Stimulated activated CD8-positive, alpha-beta memory T cell treated with anti-CD3 and anti-CD28 coated beads, Interleukin-15, amount 100 ng/mL, for 4 hours (primary cell): Measurements from ENCODE around the gene RPUSD4.
"Not testable (repeated sequence)": the region's sequence is repeated elsewhere in the genome, so short reads cannot be mapped to it uniquely, and the experiment has no call there.

Source experiments
- DNase-seq, 2 donors: peaks; one replicate each; pipeline ENCODE4 v3.0.0-alpha.2; 2020; ENCODE audit warnings: low read depth in 2 of 2

The RPUSD4 gene, protein sequence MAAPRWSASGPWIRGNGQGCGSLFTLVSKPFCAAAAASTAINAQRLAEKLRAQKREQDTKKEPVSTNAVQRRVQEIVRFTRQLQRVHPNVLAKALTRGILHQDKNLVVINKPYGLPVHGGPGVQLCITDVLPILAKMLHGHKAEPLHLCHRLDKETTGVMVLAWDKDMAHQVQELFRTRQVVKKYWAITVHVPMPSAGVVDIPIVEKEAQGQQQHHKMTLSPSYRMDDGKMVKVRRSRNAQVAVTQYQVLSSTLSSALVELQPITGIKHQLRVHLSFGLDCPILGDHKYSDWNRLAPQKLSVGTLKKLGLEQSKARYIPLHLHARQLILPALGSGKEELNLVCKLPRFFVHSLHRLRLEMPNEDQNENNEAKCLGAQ

DNA sequence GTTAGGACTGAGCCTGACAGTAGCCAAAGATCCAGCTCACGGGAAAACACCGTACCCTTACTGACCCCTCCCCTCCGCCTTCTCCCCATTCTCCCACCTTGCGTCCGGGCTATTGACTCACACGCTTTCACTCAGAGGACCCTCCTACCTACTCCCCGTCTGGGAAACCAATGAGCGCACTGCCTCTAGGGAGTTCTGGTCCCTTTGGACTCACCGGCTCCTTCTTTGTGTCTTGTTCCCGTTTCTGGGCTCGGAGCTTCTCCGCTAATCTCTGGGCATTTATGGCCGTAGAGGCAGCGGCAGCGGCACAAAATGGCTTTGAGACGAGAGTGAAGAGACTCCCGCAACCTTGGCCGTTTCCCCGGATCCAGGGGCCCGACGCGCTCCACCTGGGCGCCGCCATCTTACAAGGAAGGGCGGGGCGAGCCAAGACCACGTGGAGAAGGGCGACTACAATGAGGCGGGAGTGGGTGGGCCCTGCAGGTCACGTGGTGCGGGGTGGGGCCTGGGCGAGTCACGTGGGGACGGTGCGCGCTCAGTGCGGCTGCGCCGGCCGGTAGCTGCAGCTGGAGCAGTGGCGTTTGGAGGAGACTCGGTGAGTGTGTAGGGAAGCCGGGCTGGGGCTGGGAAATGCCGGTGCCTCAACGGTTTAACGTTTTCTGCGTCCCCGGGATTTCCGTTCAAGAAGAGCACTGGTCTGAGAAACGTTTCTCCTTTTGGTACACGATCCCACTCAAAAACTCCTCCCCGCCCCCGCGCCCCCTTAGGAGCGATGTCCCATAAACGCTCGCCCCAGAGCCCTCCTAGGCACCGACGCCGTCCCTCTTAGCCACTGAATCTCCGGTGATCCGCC, at the start of gene RPUSD4, which contains the start of gene FAM118B:
RPUSD4 (minus strand) TSS at position 415 of the 853 bp plus-strand sequence; CDS start at position 403, 12 bp downstream.
FAM118B (plus strand) TSS at position 547 of the 853 bp plus-strand sequence. CDS start 23,220 bp downstream, outside the sequence.
- peak; percentile 96 to 97 for DNase-seq

DNA sequence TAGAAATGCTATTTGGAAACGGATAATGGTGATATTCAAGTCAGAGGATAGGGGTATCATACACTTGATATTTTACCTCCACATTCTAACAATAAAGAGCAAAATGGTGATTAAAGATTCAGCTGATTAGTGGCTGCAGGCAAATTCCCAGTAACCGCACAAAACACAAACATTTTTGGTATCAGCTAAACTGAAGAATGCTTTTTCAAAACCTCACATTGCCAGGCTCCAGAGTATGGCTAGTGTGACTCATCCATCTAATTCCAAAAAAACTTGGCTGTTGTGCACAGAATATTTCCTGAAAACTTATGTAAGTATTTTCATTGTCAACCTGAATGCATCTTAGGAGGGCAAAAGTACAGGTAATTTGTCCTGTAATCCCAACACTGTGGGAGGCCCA, 46.3 kb upstream of the RPUSD4 start:
- DNase-seq = no peak

DNA sequence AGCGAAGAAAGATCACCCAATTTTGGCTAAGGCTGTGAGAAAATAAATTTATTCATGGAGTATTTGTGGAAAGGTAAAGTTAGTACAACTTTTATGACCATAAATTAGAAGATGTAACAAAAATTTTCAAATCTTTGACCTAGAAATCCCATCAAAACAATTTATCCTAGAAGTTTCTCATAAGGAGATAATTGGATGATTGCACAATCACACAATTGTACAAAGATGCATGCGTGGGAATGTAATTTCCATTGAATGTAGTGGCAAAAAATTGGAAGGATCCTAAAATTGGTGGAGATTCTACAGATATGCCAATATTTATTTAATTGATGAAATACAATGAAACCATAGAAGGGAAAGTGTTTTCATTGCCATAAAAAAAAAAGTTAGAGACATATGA, 45.7 kb upstream of the RPUSD4 start:
- no peak for DNase-seq

DNA sequence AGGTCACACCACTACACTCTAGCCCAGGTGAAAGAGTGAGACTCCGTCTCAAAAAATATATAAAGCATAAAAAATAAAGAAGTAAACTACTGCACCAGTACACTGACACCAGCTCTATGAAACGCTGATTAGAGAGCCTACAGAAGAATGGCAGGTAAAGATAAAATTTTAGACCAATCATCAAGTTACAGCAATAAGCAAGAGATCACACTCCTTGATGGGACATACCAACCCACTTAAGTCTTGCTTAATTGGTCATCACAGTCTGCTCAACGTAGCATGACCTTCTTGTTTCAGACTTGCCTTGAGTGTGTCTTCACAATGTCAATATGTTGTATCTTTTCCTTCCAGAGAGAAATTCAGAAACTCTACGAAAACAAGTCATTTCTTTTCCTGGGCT, 44.8 kb upstream of the RPUSD4 start:
- DNase-seq = no peak

DNA sequence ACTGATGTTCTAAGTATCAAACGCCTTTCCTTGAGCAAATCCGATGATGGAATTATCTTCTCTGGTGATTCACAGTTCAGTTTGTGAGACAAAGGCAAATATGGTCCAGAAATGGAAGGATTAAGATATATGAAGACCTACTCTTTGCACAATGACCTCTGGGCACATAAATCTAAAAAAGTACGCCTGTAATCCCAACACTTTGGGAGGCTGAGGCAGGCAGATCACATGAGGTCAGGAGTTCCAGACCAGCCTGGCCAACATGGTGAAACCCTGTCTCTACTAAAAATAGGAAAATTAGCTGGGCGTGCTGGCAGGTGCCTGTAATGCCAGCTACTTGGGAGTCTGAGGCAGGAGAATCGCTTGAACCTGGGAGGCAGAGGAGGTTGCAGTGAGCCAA, 44.1 kb upstream of the RPUSD4 start:
- not testable (repeated sequence) for DNase-seq

DNA sequence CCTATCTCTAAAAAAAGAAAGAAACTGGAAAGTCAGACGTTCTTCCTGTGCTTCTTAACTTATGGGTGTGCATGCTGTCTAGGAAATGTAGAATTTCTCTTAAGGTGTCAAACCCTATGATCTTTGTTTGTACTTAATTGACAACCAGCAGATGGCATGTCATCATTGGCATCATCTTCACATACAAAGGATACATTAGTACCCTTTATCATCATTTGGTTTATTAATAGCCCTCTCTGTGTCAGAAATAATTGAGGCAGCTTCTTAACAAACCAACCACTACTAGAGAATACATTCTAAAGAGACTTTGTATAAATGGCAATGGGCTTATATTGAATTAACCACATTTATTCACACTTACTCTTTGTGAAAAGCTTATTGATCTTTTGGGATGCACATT, 43.4 kb upstream of the RPUSD4 start:
- DNase-seq = no peak

DNA sequence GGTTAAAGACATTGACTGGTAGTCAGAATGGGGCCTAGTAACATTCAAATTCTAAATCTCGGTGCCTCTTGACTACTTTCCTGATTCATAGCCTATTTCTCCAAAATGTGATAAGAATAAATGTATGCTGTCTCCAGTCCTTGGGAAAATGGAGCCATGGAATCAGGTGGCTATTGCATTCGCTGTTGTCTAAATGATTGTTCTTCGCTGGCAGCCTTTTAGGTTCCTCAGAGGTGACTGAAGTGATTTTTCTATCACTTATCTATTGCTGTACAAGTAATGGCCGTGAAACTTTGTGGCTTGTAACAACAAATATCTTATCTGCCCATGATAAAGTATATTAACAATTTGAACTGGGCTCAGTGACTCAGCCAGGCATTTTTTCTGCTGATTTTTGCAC, 41.8 kb upstream of the RPUSD4 start:
- DNase-seq = no peak

DNA sequence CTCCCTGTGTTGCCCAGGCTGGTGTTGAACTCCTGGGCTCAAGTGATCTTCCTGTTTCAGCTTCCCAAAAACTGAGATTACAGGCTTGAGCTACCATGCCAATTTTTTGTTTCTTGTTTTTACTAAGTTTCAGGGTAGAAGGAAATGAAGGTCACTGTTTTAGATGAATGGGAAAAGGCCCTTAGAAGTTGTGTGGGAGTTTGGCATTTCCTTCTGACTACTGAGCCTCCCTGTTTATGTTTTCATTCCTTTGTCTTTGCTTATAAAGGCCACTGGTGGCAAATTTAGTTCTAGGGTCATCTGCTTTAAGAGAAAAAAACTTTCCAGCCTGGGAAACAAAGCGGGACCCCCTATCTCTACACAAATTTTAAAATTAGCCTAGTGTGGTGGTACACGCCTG, 35.2 kb upstream of the RPUSD4 start:
- DNase-seq = no peak

DNA sequence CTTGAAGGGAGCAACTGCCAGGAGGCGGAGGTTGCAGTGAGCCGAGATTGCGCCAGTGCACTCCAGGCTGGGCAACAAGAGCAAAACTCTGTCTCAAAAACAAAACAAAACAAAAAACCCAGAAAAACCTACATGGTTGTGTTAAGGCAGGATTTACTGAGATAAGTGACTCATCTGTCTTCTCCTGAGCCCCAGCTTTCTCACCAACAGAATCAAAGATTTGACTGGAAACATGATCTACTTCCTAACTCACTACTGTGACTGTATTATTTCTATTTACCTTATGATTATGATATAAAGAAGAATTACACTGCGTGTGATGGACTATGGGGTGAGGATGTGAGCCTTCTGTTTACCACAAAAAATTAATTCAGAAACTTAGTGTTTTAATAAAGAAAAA, 21.9 kb upstream of the RPUSD4 start:
- DNase-seq = no peak

DNA sequence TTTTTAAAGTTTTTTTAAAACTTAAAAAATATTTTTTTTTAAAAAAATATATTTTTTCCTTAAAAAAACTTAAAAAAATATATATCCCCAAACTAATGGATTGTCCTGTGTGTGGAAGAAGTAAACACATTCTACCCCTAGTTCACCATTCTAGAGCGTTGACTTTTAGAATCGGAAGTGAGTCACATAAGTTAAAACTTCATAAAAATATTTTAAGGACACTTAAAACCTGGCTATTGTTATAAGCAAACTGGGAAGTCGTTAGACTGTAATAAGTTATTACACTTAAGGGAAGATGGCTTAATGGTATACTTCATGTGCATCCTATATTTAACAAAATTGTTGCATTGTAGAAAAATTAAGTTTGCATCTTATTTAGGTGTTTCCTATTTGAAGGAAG, 21.2 kb upstream of the RPUSD4 start:
- DNase-seq = no peak

DNA sequence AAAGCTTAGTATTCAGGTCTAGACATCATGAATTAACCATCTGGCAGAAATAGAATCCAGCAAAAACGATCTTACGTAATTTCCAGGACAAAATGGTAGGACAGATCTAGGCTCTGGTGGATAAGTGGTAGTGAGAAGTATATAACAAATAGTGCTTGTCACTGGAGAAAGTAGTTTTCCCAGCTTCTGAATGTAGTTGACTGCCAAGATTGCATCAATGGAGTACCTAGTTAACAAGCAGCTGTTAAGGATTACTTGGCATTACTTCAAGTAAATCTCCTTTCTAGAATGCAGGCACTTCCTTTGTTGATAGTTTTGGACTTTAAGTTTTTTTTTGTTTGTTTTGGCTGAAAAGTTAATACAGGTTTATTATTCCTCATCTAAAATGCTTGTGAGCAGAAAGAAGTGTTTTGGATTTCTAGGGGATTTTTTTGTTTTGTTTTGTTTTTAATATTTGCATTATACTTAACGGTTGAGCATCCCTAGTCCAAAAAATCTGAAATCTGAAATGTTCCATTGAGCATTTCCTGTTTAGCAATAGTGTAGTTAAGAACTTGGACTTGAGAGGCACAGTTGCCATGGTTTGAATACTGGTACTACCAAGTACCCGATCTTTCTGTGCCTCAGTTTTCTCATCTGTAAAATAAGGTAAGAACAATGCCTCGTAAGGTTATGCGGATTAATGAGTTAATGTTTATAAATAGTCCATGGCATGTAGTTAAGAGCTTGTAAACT, 20.4 kb upstream of the RPUSD4 start:
- DNase-seq = no peak

DNA sequence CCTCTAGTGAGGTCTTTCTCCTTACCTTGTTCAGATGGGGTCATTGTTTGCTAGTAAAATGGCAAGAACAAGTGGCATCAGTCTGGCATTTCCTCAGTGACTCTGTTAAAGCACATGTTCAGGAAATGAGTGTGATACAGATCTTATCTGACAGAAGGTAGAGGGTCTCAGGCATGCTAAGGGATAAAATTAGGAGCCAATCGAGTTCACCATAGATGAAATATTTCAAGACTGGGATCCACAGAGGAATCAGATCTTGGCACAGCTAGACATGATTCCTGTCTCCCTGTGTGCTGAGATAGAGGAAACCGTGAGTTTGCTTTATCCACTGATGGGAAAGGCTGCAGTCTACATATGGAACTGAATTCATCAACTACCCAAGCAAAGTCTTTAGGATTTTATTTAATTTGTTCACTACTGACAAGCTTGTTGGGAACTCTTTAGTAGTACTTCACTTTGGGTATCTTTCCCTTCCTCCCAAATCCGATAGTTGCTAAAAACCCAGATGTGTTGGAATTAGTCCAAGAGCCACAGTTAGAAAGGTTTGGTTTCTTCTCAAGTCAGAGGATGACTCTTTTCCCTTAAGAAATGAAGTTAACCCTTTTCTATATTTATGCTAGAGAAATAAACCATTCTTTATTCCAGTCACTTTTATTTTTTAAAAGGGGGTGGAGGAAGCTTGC, 18.5 kb upstream of the RPUSD4 start:
- no peak for DNase-seq

DNA sequence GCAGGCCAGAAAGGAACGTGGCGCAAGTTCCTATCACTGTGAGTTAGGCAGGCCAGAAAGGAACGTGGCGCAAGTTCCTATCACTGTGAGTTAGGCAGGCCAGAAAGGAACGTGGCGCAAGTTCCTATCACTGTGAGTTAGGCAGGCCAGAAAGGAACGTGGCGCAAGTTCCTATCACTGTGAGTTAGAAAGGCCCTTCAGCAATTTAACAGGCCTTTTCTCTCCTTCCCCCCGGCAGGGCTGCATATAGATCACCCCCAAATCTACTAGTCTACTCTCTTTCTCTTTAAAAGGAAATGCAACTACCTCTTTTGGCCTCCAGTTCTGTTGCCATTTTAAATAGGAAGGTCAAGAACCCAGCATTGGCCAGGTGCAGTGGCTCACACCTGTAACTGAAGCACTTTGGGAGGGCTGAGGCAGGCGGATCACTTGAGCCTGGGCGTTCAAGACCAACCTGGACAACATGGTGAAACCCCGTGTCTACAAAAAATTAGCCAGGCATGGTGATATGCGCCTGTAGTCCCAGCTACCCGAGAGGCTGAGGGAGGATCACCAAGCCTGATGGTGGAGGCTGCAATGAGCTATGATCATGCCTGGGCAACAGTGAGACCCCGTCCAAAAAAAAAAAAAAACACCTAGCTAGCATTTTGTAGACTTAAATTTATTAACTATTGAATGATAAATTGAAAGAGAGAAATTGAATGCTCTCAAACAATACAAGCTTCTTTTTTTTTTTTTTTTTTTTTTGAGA, 15.1 kb upstream of the RPUSD4 start:
- no peak for DNase-seq

DNA sequence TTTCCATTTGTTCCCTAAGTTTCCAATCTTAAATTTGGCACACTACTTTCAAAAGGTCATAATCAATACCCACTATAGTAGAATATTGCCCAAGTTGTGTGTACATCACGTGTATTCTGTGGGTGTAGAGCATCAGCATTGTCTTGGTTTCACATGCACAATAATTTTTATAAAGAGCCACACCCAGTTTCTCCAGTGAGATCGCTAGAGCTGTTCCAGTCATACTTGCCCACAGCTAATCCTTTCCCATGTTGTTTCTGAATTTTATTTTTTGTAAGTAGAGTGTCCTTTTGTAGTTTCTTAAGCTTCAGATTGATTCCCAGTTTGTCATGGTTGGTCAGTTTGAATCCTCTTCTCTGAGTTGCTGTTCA, 13.8 kb upstream of the RPUSD4 start:
- DNase-seq = no peak

DNA sequence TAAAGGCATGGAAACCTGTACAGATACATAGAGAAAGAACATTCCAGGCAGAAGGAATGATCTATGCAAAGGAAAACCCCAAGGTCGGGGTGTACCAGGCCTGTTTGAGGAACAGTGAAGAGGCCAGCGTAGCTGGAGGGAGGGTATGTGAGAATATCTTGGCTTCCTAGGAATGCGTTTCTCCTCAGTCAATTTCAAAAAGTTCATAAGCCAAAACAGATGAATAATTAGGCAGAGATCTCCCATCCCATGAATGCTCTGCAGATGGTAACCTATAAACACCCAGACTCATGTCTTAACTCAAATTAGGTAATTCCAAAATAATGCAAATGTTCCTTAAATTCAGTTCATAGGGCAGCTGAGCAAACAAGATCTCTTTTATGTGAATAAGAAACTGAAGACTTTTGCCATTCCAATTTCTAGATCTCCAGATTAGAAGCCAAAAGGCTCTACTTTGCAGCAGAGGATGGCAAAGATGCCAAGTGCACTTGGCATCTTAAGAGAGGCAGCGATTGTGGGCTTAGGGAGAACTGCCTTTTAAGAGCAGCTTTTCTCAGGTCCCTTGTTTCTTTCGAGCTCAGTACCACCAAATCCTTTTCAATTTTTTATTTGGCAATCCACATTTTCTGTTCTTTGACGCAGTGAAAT, 13.3 kb upstream of the RPUSD4 start:
- DNase-seq = no peak

DNA sequence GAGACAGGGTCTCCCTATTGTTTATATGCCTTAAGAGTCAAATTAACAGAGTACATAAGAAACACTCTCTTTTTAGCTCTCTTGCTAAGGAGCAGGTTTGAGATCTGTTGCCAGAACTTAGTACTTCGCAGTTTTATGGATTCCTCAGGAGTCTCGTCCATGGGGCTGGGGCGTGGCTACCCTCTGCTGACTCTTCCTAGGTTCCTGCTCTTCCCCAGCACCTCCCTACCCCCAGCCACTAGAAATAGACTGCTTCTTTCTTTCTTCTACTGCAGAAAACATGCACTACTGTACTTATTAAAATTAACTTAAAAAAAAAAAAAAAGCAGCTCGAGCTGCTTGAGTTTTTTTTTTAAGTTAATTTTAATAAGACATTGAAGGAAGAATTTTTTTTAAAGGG, 8.1 kb upstream of the RPUSD4 start:
- DNase-seq = no peak

DNA sequence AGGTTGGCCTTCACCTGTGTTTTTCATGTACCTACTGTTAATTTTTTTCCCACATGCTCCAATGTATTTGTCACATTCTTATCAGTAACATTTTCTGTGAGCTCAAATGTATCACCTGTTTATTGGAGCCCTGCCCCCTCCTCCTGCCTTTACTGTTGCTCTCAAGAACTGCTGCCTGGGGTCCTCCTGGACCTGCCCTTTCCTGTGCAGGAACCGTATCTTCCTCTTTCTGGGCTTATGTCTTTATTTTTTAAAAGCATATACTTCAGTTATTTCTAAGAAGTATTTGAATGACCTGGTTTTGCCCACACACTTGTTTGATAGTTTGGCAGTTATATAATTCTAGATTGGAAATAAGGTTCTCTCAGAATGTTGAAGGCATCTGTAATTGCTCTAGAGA, 6.0 kb upstream of the RPUSD4 start:
- DNase-seq = no peak

DNA sequence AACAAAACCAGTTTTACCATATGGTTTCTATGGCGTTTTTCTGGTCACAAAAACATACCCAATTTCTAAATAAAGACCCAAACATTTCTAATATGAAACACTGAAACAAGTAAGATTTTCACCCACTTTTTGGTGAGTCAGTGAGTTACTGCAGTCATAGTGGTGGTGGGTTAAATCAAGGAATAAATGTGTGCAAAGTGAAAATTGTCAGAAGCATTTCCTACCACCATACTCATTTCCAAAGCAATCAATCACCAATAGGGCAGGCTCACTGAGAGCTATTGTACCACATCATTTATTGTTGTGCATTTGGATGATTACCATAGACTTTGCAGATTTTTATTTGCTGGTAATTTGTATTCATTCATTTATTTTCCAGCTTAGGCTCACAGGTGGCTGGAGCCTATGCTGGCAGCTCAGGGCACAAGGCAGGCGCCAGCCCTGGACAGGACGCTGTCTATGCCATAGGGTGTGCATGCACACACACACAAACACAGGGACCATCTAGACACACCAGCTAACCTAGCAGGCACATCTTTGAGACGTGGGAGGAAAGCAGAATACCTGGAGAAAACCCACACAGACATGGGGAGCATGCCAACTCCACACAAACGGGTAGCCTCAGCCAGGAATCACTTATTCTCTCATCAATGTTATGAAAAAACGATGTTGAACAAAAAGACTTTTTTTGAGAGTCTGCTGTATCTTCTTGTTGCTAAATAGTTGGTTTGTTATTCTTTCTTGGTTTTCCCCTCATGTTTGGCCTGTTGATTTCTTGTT, 5.3 kb upstream of the RPUSD4 start:
- DNase-seq = no peak

DNA sequence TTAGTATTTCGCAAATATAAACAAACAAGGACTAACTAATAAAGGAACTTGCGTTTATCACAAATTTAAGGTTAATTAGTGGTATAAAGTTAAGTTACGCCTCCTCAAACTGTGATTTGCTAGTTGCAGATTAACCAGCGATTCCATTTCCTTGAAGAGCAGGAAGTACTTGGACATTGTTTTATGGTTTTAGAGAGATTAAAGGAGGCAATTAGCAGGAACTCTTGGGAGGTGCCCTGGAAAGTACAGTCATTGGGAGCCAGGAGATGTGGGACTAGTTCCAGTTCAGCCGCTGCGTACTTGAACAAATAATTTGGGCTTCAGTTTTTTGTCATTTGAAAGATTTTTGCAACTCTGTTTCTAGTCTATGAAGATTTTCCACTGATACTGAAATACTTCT, 3.4 kb upstream of the RPUSD4 start:
- no peak for DNase-seq

DNA sequence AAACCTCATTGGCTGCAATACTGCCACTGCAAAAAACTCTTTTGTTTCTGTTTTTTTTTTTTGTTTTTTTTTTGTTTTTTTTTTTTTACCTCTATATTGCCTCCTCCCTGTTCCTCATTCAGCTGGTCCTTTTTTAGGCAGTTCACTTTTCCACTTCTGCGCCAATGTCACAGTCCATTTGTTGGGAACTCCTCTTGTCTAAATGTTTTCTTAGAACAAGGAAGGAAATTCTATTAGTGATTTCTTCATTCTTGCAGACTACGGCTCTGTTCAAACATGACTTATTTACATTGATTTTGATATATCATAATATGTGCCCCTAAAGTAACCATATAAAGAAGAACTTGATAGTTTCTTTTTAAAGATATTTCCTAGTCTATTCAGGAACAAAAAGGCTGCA, 3.0 kb upstream of the RPUSD4 start:
- DNase-seq = no peak
